ENCODE results near the gene PACSIN1.

GRCh38 chr6:34474754-34475153 lies 8.9 kb downstream of the PACSIN1 start:
- TF ChIP-seq TARDBP (IDR thresholded peaks at IDR 0.05) (no peak), SUZ12 (IDR thresholded peaks at IDR 0.05) (no peak), FOXA1 (IDR thresholded peaks at IDR 0.05) (no peak), ELF4 (IDR thresholded peaks at IDR 0.05) (no peak), BHLHE40 (IDR thresholded peaks at IDR 0.05; ENCODE audit: borderline replicate concordance) (no peak), NFRKB (IDR thresholded peaks at IDR 0.05) (no peak), LEF1 (IDR thresholded peaks at IDR 0.05; ENCODE audit: borderline replicate concordance) (no peak), ARNT (IDR thresholded peaks at IDR 0.05) (no peak), FOXM1 (IDR thresholded peaks at IDR 0.05; ENCODE audit: borderline replicate concordance) (no peak), FOXK2 (IDR thresholded peaks at IDR 0.05) (no peak)
